ENCODE results near the gene DLEC1.
"Not testable (repeated sequence)": the region's sequence is repeated elsewhere in the genome, so short reads cannot be mapped to it uniquely, and the experiment has no call there.

The DLEC1 gene

GRCh38 chr3:38038447-38038911 is 529 bp upstream of the DLEC1 start:
- no peak for DNase-seq (ENCODE audit: low read depth)

- DNase-seq (ENCODE audit: low read depth), result peak; percentile 56
Observed at GRCh38 chr3:38039899-38040261, 872 bp downstream of the DLEC1 start.

- no peak for DNase-seq (ENCODE audit: low read depth)
Observed at GRCh38 chr3:38040401-38040800, 1.4 kb downstream of the DLEC1 start.

GRCh38 chr3:38043486-38043885 is 4.5 kb downstream of the DLEC1 start:
- DNase-seq (ENCODE audit: low read depth), result no peak

- no peak for DNase-seq (ENCODE audit: low read depth)
Observed at GRCh38 chr3:38046027-38046426, 7.0 kb downstream of the DLEC1 start.

GRCh38 chr3:38046821-38047220 is 7.8 kb downstream of the DLEC1 start:
- DNase-seq (ENCODE audit: low read depth), result no peak

GRCh38 chr3:38047896-38048295 is 8.9 kb downstream of the DLEC1 start:
- DNase-seq (ENCODE audit: low read depth), result peak; percentile 25

GRCh38 chr3:38049358-38050126 is 10.5 kb downstream of the DLEC1 start:
- no peak for DNase-seq (ENCODE audit: low read depth)

GRCh38 chr3:38051131-38051530 is 12.1 kb downstream of the DLEC1 start:
- DNase-seq (ENCODE audit: low read depth), result no peak

- DNase-seq (ENCODE audit: low read depth), result not testable (repeated sequence)
Observed at GRCh38 chr3:38053286-38053685, 14.3 kb downstream of the DLEC1 start.

GRCh38 chr3:38053813-38054498 is 14.9 kb downstream of the DLEC1 start:
- DNase-seq (ENCODE audit: low read depth), result not testable (repeated sequence)

GRCh38 chr3:38054499-38055001 is 15.5 kb downstream of the DLEC1 start:
- DNase-seq (ENCODE audit: low read depth), result peak; percentile 16

GRCh38 chr3:38059148-38059547 is 20.1 kb downstream of the DLEC1 start:
- DNase-seq (ENCODE audit: low read depth), result no peak

GRCh38 chr3:38059591-38059990 is 20.6 kb downstream of the DLEC1 start:
- DNase-seq (ENCODE audit: low read depth), result no peak

- DNase-seq (ENCODE audit: low read depth), result no peak
Observed at GRCh38 chr3:38062809-38063208, 23.8 kb downstream of the DLEC1 start.

GRCh38 chr3:38064453-38064852 is 25.4 kb downstream of the DLEC1 start:
- not testable (repeated sequence) for DNase-seq (ENCODE audit: low read depth)

- no peak for DNase-seq (ENCODE audit: low read depth)
Observed at GRCh38 chr3:38067508-38068233, 28.7 kb downstream of the DLEC1 start.

GRCh38 chr3:38070013-38070412 is 31.0 kb downstream of the DLEC1 start:
- DNase-seq (ENCODE audit: low read depth), result no peak

GRCh38 chr3:38077073-38077472 is 38.1 kb downstream of the DLEC1 start:
- not testable (repeated sequence) for DNase-seq (ENCODE audit: low read depth)

GRCh38 chr3:38082296-38082695 is 43.3 kb downstream of the DLEC1 start:
- DNase-seq (ENCODE audit: low read depth), result not testable (repeated sequence)

GRCh38 chr3:38083254-38083653 is 44.2 kb downstream of the DLEC1 start:
- DNase-seq (ENCODE audit: low read depth), result not testable (repeated sequence)

GRCh38 chr3:38083871-38084333 is 44.9 kb downstream of the DLEC1 start:
- no peak for DNase-seq (ENCODE audit: low read depth)

All from EH (cell line).